NK-92 (cell line): ENCODE data around the gene VMP1.
"Not testable (repeated sequence)": the region's sequence is repeated elsewhere in the genome, so short reads cannot be mapped to it uniquely, and the experiment has no call there.

Experiments used
- DNase-seq: peaks from one replicate; lab custom pipeline; 2025; ENCODE audit not compliant: unreplicated experiment; lab: John Stamatoyannopoulos, UW

Gene VMP1

GRCh38 chr17:59776577-59776976 lies 69.1 kb downstream of the VMP1 start:
- DNase-seq, result no peak

GRCh38 chr17:59777033-59777432 lies 69.6 kb downstream of the VMP1 start:
- no peak for DNase-seq

GRCh38 chr17:59778996-59779395 lies 71.5 kb downstream of the VMP1 start:
- no peak for DNase-seq

- no peak for DNase-seq
Observed at GRCh38 chr17:59779521-59779920, 72.1 kb downstream of the VMP1 start.

GRCh38 chr17:59780548-59780947 lies 73.1 kb downstream of the VMP1 start:
- DNase-seq, result not testable (repeated sequence)

GRCh38 chr17:59783221-59784047 lies 76.0 kb downstream of the VMP1 start:
- DNase-seq, result no peak

GRCh38 chr17:59785091-59785799 lies 77.8 kb downstream of the VMP1 start:
- no peak for DNase-seq

GRCh38 chr17:59786213-59786535 lies 78.7 kb downstream of the VMP1 start:
- DNase-seq, result no peak

- peak; percentile 33 for DNase-seq
Observed at GRCh38 chr17:59786536-59787319, 79.3 kb downstream of the VMP1 start.

- DNase-seq, result not testable (repeated sequence)
Observed at GRCh38 chr17:59789849-59790248, 82.4 kb downstream of the VMP1 start.

- not testable (repeated sequence) for DNase-seq
Observed at GRCh38 chr17:59790418-59790817, 83.0 kb downstream of the VMP1 start.

GRCh38 chr17:59790910-59791309 lies 83.5 kb downstream of the VMP1 start:
- no peak for DNase-seq

GRCh38 chr17:59791603-59792457 lies 84.4 kb downstream of the VMP1 start:
- DNase-seq, result no peak

GRCh38 chr17:59792458-59792823 lies 85.0 kb downstream of the VMP1 start:
- DNase-seq, result not testable (repeated sequence)

GRCh38 chr17:59793205-59793604 lies 85.8 kb downstream of the VMP1 start:
- no peak for DNase-seq

- DNase-seq, result no peak
Observed at GRCh38 chr17:59796138-59796537, 88.7 kb downstream of the VMP1 start.

GRCh38 chr17:59796785-59797205 lies 89.3 kb downstream of the VMP1 start:
- DNase-seq, result no peak

- no peak for DNase-seq
Observed at GRCh38 chr17:59798111-59798510, 90.7 kb downstream of the VMP1 start.

- DNase-seq, result no peak
Observed at GRCh38 chr17:59800530-59800942, 93.1 kb downstream of the VMP1 start.

GRCh38 chr17:59802160-59802559 lies 94.7 kb downstream of the VMP1 start:
- no peak for DNase-seq
